ENCODE data around the gene DGKD. TPM values are rescaled to one million over a fixed set of nuclear protein-coding genes. Genes with fewer than 3 reads are reported as not detected.
A peak's percentile ranks its signal among the peaks of the same experiment; 100 is the strongest.

The DGKD gene
- total and polyA plus RNA-seq, 5 donors from 2014 or later, result 11.3 to 161 (median 11.5) TPM

DNA sequence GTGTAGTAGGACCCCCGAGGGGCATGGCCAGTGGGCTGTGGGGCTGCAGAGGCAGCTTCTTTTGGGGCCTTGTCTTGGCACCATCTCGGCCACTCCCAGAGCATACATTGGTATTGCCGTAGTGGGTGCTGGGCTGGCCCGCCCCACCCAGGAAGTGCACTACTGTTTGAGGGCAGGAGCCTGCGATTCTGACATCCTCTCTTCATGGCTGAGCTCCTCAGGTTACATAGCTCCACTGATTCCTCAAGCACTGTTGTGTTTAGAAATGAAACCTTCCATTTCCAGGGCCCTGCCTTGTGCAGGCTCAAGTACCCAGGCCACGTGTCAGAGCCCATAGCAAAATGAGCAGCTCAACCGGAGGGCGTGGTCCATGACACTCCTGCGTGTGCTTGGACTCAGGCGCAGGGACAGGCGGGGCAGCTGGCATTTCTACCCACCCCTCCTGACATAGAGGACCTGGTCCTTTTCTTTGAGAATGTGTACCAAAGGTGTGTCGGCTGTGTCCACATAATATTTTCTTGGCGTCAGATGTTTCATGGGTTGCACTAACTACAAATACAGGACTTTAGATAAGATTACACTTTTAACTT lies 67.9 kb downstream of the DGKD start:
- H3K9me3 ChIP-seq (ENCODE audit: control insufficient read depth in 2 of 2, low read length in 2 of 2), result no peaks in the 10 kb centered on the region
- Mint-ChIP-seq H3K27ac (peak overlapping the region; percentile 97 to 99 (median 98)), H3K27me3 (peaks cover 4% of the 10 kb centered on the region), H3K9me3 (peaks cover 0 to 3% (median 0%) of the 10 kb centered on the region in 7 donors), H3K4me3 (peak overlapping the region; percentile 82 to 98 (median 94)), H3K4me1 (peaks cover 40 to 96% (median 78%) of the 10 kb centered on the region in 4 donors), H3K36me3 (peaks cover 34% of the 10 kb centered on the region)
- no peaks in the 10 kb centered on the region for H3K27me3 ChIP-seq (ENCODE audit: control insufficient read depth, insufficient read depth, low read length)
- H3K4me1 ChIP-seq (ENCODE audit: control insufficient read depth, insufficient read depth, low read length, poor library complexity, severe bottlenecking), result peaks cover 69% of the 10 kb centered on the region
- peak; percentile 93 to 95 for ATAC-seq (ENCODE audit: low read depth in 2 of 2)
- H3K36me3 ChIP-seq (ENCODE audit: control insufficient read depth, insufficient read depth, low read length), result peaks cover 3% of the 10 kb centered on the region
- peak overlapping the region; percentile 80 for H3K27ac ChIP-seq (ENCODE audit: insufficient read depth, low read length, poor library complexity, severe bottlenecking)
- H3K4me3 ChIP-seq (ENCODE audit: low read depth, low read length), result peak overlapping the region; percentile 93
- DNase-seq, result peak; percentile 44 to 94 (median 76)

DNA sequence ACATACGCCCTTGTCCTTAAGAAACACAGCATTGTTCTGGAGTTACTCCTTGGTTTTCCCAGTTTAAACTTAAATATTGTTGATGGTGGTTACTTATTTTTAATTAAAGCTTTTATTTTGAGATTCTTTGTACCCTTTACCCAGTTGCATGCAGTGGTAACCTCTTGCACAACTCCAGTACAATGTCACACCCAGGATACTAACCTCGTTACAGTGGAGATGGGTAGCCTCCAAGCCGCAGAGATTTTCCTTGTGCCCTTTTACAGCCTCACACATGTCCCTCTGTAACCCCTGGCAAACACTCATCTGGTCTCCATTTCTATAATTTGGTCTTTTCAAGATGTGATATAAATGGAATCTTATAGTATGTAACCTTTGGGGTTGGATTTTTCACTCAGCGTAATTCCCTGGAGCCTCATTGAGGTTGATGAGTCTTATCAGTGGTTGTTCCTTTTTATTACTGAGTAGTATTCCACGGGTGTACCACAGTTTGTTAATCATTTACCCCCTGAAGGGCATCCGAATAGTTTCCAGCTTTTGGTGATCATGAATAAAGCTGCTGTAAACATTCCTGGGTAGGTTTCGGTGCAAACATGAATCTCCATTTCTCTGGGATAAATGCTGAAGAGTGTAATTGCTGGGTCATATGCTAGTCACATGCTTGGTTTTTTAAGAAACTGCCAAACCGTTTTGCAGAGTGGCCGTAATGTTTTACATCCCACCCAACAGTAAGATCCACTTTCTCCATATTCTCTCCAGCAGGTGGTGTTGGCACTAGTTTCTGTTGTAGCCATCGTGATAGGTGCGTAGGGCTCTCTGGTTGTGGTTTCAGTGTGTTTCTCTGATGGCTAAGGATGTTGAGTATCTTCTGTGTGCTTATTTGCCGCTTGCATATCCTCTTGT lies 68.6 kb downstream of the DGKD start:
- H3K9me3 ChIP-seq (ENCODE audit: control insufficient read depth in 2 of 2, low read length in 2 of 2), result no peaks in the 10 kb centered on the region
- peak overlapping the region; percentile 93 for H3K4me3 ChIP-seq (ENCODE audit: low read depth, low read length)
- peak overlapping the region; percentile 80 for H3K27ac ChIP-seq (ENCODE audit: insufficient read depth, low read length, poor library complexity, severe bottlenecking)

DNA sequence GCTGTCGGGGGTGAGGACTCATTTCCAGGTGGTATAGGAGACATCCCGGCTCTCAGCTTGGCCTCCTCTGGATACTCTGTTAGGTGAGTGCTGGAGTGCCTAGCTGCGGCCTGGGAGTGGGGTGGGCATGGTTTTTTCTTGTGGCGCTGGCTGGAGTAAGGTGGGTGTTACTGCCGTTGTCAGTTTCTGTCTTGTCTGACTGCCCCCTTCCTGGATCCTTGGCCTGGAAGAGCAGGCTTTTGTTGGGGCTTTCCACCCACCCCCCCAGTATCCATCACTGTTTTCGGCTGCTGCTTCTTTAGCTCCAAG lies 69.2 kb downstream of the DGKD start:
- H3K9me3 Mint-ChIP-seq, result peaks cover 0 to 3% (median 0%) of the 10 kb centered on the region in 7 donors
- Histone ChIP-seq H3K4me3 (ENCODE audit: low read depth, low read length) (no peak overlapping the region), H3K36me3 (ENCODE audit: control insufficient read depth, insufficient read depth, low read length) (peaks cover 3% of the 10 kb centered on the region), H3K27me3 (ENCODE audit: control insufficient read depth, insufficient read depth, low read length) (no peaks in the 10 kb centered on the region), H3K9me3 (ENCODE audit: control insufficient read depth in 2 of 2, low read length in 2 of 2) (no peaks in the 10 kb centered on the region), H3K27ac (ENCODE audit: insufficient read depth, low read length, poor library complexity, severe bottlenecking) (peak overlapping the region; percentile 80), H3K4me1 (ENCODE audit: control insufficient read depth, insufficient read depth, low read length, poor library complexity, severe bottlenecking) (peaks cover 59% of the 10 kb centered on the region)
- H3K27me3 Mint-ChIP-seq, result peaks cover 4% of the 10 kb centered on the region
- DNase-seq (no peak), ATAC-seq (ENCODE audit: low read depth in 2 of 2) (no peak)
- H3K4me3 Mint-ChIP-seq, result peak overlapping the region in 3 of 4 donors; percentile 57 to 82 (median 62)
- H3K4me1 Mint-ChIP-seq, result peaks cover 29 to 95% (median 70%) of the 10 kb centered on the region in 4 donors
- H3K27ac Mint-ChIP-seq, result peak overlapping the region; percentile 97 to 99 (median 98)
- H3K36me3 Mint-ChIP-seq, result peaks cover 42% of the 10 kb centered on the region

More for the DNA sequence above, 68.6 kb downstream of the DGKD start:
- peaks cover 0 to 3% (median 0%) of the 10 kb centered on the region in 7 donors for H3K9me3 Mint-ChIP-seq
- H3K27me3 Mint-ChIP-seq, result peaks cover 4% of the 10 kb centered on the region
- Histone ChIP-seq H3K36me3 (ENCODE audit: control insufficient read depth, insufficient read depth, low read length) (peaks cover 3% of the 10 kb centered on the region), H3K27me3 (ENCODE audit: control insufficient read depth, insufficient read depth, low read length) (no peaks in the 10 kb centered on the region), H3K4me1 (ENCODE audit: control insufficient read depth, insufficient read depth, low read length, poor library complexity, severe bottlenecking) (peaks cover 61% of the 10 kb centered on the region)
- no peak for ATAC-seq (ENCODE audit: low read depth in 2 of 2)
- peak in 1 of 3 donors; percentile 27 for DNase-seq
- H3K4me1 Mint-ChIP-seq, result peaks cover 34 to 95% (median 75%) of the 10 kb centered on the region in 4 donors
- peak overlapping the region; percentile 97 to 99 (median 98) for H3K27ac Mint-ChIP-seq
- H3K4me3 Mint-ChIP-seq, result peak overlapping the region in 3 of 4 donors; percentile 57 to 82 (median 62)
- peaks cover 40% of the 10 kb centered on the region for H3K36me3 Mint-ChIP-seq

DNA sequence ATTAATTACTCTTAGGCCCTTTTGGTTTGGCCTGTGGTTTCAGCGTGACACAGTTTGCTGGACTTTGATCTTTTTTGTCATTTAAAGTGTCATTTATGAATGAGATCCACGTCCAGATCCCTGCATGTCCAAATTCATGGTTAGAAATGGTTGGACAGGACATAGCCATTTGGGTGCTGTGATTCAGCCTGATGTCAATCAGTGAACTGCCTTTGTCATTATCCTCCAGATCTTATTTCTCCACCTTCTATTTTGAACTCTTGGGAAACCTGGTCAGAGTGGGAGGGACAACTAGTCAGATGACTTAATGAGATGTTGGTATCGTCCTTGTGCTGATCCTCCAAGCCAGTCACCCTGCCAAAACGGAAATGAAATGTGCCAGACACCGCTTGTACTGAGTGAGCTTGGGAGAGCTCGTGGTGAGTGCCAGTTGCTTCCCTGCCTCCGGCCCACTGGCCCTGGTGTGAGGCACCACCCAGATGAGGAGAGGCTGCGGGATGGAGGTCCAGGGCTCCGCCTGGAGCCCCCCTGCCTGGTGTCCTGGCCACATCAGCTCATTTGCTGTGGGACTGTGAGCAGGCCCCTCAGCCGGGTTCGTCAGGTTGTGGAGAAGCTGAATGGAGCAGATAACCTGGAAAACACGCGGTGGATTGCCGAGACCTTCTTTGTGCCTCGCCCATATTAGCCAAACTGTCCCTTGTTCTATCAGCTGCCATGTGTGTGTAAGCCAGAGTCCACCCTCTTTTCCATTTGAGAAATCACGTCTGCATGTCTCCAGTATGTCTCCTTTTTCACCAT lies 70.1 kb downstream of the DGKD start:
- Histone ChIP-seq H3K9me3 (ENCODE audit: control insufficient read depth in 2 of 2, low read length in 2 of 2) (no peaks in the 10 kb centered on the region), H3K27me3 (ENCODE audit: control insufficient read depth, insufficient read depth, low read length) (no peaks in the 10 kb centered on the region), H3K4me3 (ENCODE audit: low read depth, low read length) (no peak overlapping the region), H3K27ac (ENCODE audit: insufficient read depth, low read length, poor library complexity, severe bottlenecking) (no peak overlapping the region), H3K36me3 (ENCODE audit: control insufficient read depth, insufficient read depth, low read length) (peaks cover 3% of the 10 kb centered on the region), H3K4me1 (ENCODE audit: control insufficient read depth, insufficient read depth, low read length, poor library complexity, severe bottlenecking) (peaks cover 52% of the 10 kb centered on the region)
- H3K9me3 Mint-ChIP-seq, result peaks cover 0 to 3% (median 0%) of the 10 kb centered on the region in 7 donors
- DNase-seq (no peak), ATAC-seq (ENCODE audit: low read depth in 2 of 2) (no peak)
- H3K36me3 Mint-ChIP-seq, result peaks cover 45% of the 10 kb centered on the region
- peaks cover 4% of the 10 kb centered on the region for H3K27me3 Mint-ChIP-seq
- peak overlapping the region in 3 of 4 donors; percentile 29 to 61 (median 38) for H3K4me3 Mint-ChIP-seq
- peak overlapping the region; percentile 80 to 99 (median 97) for H3K27ac Mint-ChIP-seq
- peaks cover 25 to 95% (median 69%) of the 10 kb centered on the region in 4 donors for H3K4me1 Mint-ChIP-seq

DNA sequence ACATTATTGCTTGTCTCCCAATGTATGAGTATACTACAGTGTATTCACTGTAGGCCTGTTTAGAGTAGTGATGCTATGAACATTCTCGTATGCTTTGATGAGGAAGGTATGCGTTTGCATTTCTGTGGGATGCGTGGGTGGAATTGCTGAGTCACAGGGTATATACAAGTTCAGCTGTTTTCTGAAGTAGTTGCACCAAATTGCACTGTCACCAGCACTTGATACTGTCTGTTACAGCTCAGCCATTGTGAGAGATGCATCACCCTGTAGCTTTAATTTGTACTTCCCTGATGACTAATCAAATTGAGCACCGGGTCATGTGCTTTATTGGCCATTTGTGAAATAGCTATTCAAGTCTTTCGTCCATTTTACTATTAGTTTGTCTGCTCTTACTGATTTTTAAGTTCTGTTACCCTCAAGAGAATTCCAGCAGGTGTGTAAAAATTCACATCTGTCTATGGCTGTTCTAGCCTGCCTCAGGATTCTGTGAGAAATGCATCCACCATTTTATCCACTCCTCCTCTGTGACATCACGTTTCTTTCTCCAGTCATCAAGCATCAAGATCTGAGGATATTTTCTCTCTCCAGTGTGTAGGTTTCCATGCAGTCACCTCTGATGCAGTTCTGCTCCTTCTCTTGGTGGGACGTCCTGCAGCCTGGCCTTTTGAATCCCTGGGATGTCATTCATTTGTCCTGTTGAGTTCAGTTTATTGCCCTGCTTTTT lies 72.5 kb downstream of the DGKD start:
- H3K4me3 Mint-ChIP-seq, result peak overlapping the region in 2 of 4 donors; percentile 10 to 71
- peaks cover 0 to 3% (median 0%) of the 10 kb centered on the region in 7 donors for H3K9me3 Mint-ChIP-seq
- Histone ChIP-seq H3K27me3 (ENCODE audit: control insufficient read depth, insufficient read depth, low read length) (no peaks in the 10 kb centered on the region), H3K4me1 (ENCODE audit: control insufficient read depth, insufficient read depth, low read length, poor library complexity, severe bottlenecking) (peaks cover 27% of the 10 kb centered on the region), H3K36me3 (ENCODE audit: control insufficient read depth, insufficient read depth, low read length) (peaks cover 3% of the 10 kb centered on the region), H3K27ac (ENCODE audit: insufficient read depth, low read length, poor library complexity, severe bottlenecking) (no peak overlapping the region), H3K9me3 (ENCODE audit: control insufficient read depth in 2 of 2, low read length in 2 of 2) (no peaks in the 10 kb centered on the region), H3K4me3 (ENCODE audit: low read depth, low read length) (no peak overlapping the region)
- no peaks in the 10 kb centered on the region for H3K27me3 Mint-ChIP-seq
- ATAC-seq (ENCODE audit: low read depth in 2 of 2) (no peak), DNase-seq (peak in 1 of 3 donors; percentile 30)
- peaks cover 26 to 89% (median 54%) of the 10 kb centered on the region in 4 donors for H3K4me1 Mint-ChIP-seq
- H3K36me3 Mint-ChIP-seq, result peaks cover 54% of the 10 kb centered on the region
- peak overlapping the region; percentile 35 to 49 (median 39) for H3K27ac Mint-ChIP-seq

DNA sequence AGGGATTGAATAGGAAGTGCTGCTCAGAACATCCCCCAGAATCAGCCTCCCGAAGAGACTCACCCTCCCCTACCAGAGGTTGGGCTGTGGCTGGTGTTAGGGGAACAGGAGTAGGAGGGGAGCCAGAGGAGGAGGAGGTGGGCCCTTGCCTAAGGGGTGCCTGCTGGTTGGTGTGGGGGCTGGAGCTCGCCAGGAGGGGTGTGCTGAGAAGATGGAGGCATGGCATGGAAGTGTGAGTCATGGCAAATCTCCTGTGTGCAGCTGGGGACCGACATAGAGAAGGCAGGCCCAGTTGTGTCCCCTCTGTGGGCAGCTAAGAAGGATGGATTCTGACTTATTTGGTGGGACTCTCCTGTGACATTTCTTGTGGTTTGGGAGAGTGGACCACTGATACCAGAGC lies 73.7 kb downstream of the DGKD start:
- H3K4me3 ChIP-seq (ENCODE audit: low read depth, low read length), result no peak overlapping the region
- no peak for DNase-seq
- H3K9me3 Mint-ChIP-seq, result peaks cover 0 to 3% (median 0%) of the 10 kb centered on the region in 7 donors
- H3K4me3 Mint-ChIP-seq, result peak overlapping the region in 1 of 4 donors; percentile 63
- peaks cover 15% of the 10 kb centered on the region for H3K4me1 ChIP-seq (ENCODE audit: control insufficient read depth, insufficient read depth, low read length, poor library complexity, severe bottlenecking)
- peaks cover 3% of the 10 kb centered on the region for H3K36me3 ChIP-seq (ENCODE audit: control insufficient read depth, insufficient read depth, low read length)
- peaks cover 20 to 82% (median 45%) of the 10 kb centered on the region in 4 donors for H3K4me1 Mint-ChIP-seq
- no peak for ATAC-seq (ENCODE audit: low read depth in 2 of 2)
- peaks cover 53% of the 10 kb centered on the region for H3K36me3 Mint-ChIP-seq
- peak overlapping the region in 1 of 3 donors; percentile 75 for H3K27ac Mint-ChIP-seq
- no peaks in the 10 kb centered on the region for H3K9me3 ChIP-seq (ENCODE audit: control insufficient read depth in 2 of 2, low read length in 2 of 2)
- no peak overlapping the region for H3K27ac ChIP-seq (ENCODE audit: insufficient read depth, low read length, poor library complexity, severe bottlenecking)
- no peaks in the 10 kb centered on the region for H3K27me3 Mint-ChIP-seq
- H3K27me3 ChIP-seq (ENCODE audit: control insufficient read depth, insufficient read depth, low read length), result no peaks in the 10 kb centered on the region

All from CD4-positive, CD25-positive, alpha-beta regulatory T cell (primary cell).